Right renal pelvis (tissue), 4 donors: ENCODE data around the gene MANSC1. TPM values are rescaled to one million over a fixed set of nuclear protein-coding genes. Genes with fewer than 3 reads are reported as not detected.

Source experiments
- polyA plus RNA-seq, 4 donors: library from polyadenylated mRNA; unstranded; fragments of 120-200 nt; gene quantifications; one replicate each; pipeline ENCODE4 v1.2.1, GENCODE V29; 2013; ENCODE audit not compliant: insufficient read length in 4 of 4

The MANSC1 gene
- polyA plus RNA-seq, 4 donors, result 34.7 to 43.3 (median 40.1) TPM

Other genes with a start within 250 kb of the MANSC1 start
- gene LRP6, start 83.2 kb downstream of the MANSC1 start, polyA plus RNA-seq, result 10 to 100 TPM; 59.1 to 62.4 (median 60.9) TPM
- gene BORCS5, start 6.8 kb upstream of the MANSC1 start, polyA plus RNA-seq, result 1 to 10 TPM; 8.2 to 9.2 (median 8.2) TPM
- gene DUSP16, start 212.6 kb upstream of the MANSC1 start, polyA plus RNA-seq, result 10 to 100 TPM; 25.1 to 28.7 (median 26.0) TPM